GM12864 (cell line): ENCODE results near the gene CYTH1.

Experiments used
- DNase-seq: peaks from one replicate; pipeline ENCODE4 v3.0.0-alpha.2; 2011; ENCODE audit warnings: low read depth
- H3K4me3 ChIP-seq: 2 replicates; pipeline ENCODE4 v1.5.1; 2011; ENCODE audit warnings: mild to moderate bottlenecking, low read depth, low read length, control low read depth
- TF ChIP-seq, protein P1 (sequence below): IDR thresholded peaks from 2 replicates; pipeline ENCODE4 v1.5.1; 2011; ENCODE audit warnings: low read depth, mild to moderate bottlenecking, moderate library complexity, low read length, control low read depth, inconsistent platforms; ENCODE audit errors: missing control alignments

The CYTH1 gene

DNA sequence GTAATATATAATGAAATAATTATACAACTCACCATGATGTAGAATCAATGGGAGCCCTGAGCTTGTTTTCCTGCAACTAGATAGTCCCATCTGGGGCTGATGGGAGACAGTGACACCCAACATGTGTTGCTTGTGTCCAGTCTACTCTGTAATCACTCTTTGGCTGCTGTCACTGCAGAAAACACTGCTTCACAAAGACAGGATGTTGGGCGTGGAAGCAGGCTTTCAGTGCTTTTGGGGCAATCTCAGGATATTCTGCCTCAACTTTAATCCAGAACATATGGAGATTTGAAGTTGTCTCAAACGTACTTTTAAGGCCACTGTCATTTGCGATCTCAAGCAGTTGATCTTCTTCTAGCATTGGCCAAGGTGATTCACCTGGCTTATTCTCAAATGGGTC, 94.9 kb downstream of the CYTH1 start:
- no peak overlapping the region for H3K4me3 ChIP-seq
- TF ChIP-seq, protein P1, sequence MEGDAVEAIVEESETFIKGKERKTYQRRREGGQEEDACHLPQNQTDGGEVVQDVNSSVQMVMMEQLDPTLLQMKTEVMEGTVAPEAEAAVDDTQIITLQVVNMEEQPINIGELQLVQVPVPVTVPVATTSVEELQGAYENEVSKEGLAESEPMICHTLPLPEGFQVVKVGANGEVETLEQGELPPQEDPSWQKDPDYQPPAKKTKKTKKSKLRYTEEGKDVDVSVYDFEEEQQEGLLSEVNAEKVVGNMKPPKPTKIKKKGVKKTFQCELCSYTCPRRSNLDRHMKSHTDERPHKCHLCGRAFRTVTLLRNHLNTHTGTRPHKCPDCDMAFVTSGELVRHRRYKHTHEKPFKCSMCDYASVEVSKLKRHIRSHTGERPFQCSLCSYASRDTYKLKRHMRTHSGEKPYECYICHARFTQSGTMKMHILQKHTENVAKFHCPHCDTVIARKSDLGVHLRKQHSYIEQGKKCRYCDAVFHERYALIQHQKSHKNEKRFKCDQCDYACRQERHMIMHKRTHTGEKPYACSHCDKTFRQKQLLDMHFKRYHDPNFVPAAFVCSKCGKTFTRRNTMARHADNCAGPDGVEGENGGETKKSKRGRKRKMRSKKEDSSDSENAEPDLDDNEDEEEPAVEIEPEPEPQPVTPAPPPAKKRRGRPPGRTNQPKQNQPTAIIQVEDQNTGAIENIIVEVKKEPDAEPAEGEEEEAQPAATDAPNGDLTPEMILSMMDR = no peak
- no peak for DNase-seq

DNA sequence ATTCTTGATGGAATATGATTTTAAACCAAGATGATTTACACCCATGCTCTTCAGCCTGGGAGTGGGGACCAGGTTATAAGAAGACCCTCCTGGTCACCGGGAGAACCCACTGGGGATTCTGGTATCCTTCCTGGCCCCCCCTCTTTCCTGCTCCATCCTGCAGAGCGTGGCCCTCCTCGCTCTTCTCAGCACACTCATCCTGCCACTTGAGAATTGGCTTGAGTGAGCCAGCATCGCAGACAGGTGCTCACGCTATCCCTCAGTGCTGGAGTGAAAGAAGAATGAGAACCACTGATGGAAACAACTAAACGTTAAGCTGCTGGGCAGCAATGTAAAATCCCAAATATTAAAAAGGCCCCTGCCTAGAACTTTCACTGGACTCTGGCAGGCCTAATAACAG, 98.0 kb downstream of the CYTH1 start:
- H3K4me3 ChIP-seq = no peak overlapping the region
- no peak for DNase-seq
- TF ChIP-seq, protein P1 = no peak

DNA sequence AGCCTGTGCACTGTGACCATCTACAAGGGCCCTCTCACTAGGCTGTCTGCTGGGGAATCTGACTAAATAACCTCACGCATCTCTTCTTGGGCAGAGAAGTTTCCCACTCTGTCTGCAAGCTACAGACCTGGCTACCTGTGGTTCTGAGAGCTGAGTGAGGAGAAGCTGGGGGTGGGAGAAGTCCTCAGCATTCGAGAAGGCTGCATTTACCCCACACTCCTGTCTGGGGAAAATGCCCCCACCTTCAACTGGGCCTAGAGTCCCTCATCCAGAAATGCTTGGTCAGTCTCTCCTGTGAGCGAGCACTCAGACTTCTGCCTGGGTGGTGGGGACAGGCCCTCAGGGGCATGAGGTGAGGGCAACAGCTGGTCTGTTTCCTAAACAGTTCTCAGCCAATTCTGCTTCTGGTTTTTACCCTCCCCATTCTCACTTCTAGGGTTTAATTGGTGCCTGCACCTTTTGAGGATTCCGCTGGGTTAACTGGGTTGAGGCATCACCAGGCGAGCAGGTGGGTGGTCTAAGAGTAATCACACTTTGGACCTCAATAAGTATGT, 98.6 kb downstream of the CYTH1 start:
- H3K4me3 ChIP-seq = no peak overlapping the region
- TF ChIP-seq, protein P1 = no peak
- no peak for DNase-seq

DNA sequence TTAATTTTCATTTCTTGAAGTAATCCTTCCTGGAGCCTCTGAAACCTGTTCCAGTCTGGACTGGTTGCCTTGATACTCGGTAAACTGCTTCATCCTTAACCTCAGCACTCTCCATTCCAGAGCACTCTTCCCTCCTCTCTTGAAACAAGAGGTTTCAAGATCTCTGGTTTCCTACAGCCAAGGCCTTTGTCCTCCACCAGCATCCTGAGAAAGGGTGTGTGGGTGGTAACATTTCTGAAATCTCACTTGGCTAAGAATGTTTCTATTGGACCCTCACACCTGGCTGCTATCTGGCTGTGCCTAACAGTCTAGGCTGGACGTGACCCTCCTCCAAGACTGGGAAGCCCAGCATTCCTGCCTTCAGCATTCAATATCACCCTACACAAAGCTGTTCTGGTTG, 99.7 kb downstream of the CYTH1 start:
- DNase-seq = no peak
- TF ChIP-seq, protein P1 = no peak
- no peak overlapping the region for H3K4me3 ChIP-seq

DNA sequence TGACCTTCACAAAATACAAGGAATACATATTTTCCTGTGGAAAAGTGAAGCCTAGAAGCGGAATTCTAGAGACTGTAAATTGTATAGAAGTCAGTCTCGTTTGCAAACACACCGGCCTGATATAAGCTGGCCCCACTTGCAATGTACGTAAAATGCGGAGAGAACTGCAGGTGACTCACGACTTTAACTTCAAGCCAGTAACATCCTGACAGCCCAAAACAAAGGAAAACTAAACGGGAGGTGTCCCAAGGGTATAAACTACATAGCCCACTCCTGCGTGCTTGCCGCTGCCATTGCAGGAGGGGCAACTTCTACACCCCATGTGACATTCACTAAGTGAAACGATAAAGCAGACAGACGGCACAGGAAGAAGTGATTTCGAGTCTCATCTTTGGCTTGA, 101.6 kb downstream of the CYTH1 start:
- TF ChIP-seq, protein P1 = no peak
- no peak for DNase-seq
- no peak overlapping the region for H3K4me3 ChIP-seq

DNA sequence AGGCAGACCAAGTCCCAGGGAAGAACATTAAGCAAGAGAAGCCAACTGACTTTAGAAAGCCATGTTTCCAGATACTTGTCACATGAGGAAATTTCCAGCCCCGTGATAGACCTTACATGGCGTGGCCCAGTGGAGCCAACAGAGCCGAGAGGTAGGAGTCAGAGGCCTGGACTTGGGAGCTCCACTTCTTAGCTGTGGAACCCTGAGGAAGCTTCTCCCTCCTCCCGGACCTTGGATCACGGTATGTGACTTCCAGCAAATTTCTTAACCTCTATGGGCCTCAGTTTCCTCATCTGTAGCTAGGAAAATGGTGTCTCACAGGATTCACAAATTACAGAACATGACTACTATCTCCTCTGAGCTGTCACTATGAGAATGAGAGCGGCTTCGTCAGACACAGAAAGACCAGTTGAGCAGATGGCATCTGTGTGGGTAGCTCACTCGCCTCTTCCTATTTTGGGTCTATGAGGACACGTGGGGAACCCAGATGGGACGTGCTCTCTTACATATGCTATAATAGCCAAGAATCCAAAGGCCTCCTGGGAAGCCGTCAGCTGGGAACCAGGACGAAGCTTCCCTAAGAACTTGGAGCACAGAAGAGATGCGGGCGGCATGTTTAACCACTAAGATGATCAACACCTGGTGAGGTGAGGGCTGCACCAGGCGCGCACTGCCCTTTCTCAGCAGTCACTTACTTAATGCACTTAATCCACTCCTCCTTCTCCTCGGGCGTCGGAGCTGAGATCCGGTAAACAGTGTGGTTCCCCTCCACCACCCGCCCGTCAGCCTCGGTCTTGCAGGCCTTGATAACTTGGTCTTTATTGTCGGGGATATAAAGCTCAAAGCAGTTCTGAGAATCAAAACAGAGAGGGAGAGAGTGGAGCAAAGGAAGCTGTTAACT, 102.3 kb downstream of the CYTH1 start:
- TF ChIP-seq, protein P1 = no peak
- no peak for DNase-seq
- H3K4me3 ChIP-seq = no peak overlapping the region
